HAP-1 (cell line): Measurements from ENCODE around the gene NEK6.

Experiments
- DNase-seq, 2 experiments: peaks; one replicate each; pipeline ENCODE4 v3.0.0-alpha.2; 2016 to 2020; ENCODE audit warnings: low spot score in 2 of 2
- H3K27me3 ChIP-seq: fragments of 250-450 bp; sonication (Bioruptor Pico); 2 replicates; pipeline ENCODE4 v1.5.1; 2020; ENCODE audit warnings: low read depth, mild to moderate bottlenecking, moderate library complexity
- H3K36me3 ChIP-seq: fragments of 250-450 bp; sonication (Bioruptor Pico); replicated peaks from 2 replicates; pipeline ENCODE4 v1.5.1; 2020; ENCODE audit warnings: mild to moderate bottlenecking
- H3K4me1 ChIP-seq: fragments of 250-450 bp; sonication (Bioruptor Pico); 2 replicates; pipeline ENCODE4 v1.5.1; 2020; ENCODE audit warnings: mild to moderate bottlenecking
- H3K4me3 ChIP-seq: fragments of 250-450 bp; sonication (Bioruptor Pico); 2 replicates; pipeline ENCODE4 v1.5.1; 2020; ENCODE audit warnings: mild to moderate bottlenecking, moderate library complexity
- H3K9me3 ChIP-seq: fragments of 250-450 bp; sonication (Bioruptor Pico); 2 replicates; pipeline ENCODE4 v1.5.1; 2020; ENCODE audit warnings: mild to moderate bottlenecking, moderate library complexity
- in situ Hi-C: fragments of 300-500 bp; cut with MboI; formaldehyde crosslinking; loops from 3 replicates; pipeline ENCODE4 v1.14.3; 2020; ENCODE audit warnings: low sequenced_read_pairs, inconsistent platforms, mixed read lengths

NEK6 gene

GRCh38 chr9:124218438-124218982 is 39.2 kb upstream of the NEK6 start:
- no peak for DNase-seq
- in situ Hi-C loops: no loop called here

GRCh38 chr9:124218987-124219461 is 38.7 kb upstream of the NEK6 start:
- in situ Hi-C loops: no loop called here
- no peaks in the 10 kb centered on the region for H3K27me3 ChIP-seq
- DNase-seq: no peak
- no peak overlapping the region for H3K4me3 ChIP-seq
- no peaks in the 10 kb centered on the region for H3K9me3 ChIP-seq
- no peaks in the 10 kb centered on the region for H3K4me1 ChIP-seq
- no peaks in the 10 kb centered on the region for H3K36me3 ChIP-seq

More at GRCh38 chr9:124218438-124218982, 39.2 kb upstream of the NEK6 start:
- Histone ChIP-seq H3K27me3 (no peaks in the 10 kb centered on the region), H3K36me3 (no peaks in the 10 kb centered on the region), H3K4me3 (no peak overlapping the region), H3K4me1 (no peaks in the 10 kb centered on the region), H3K9me3 (no peaks in the 10 kb centered on the region)

- Histone ChIP-seq H3K4me3 (no peak overlapping the region), H3K9me3 (no peaks in the 10 kb centered on the region), H3K36me3 (no peaks in the 10 kb centered on the region), H3K4me1 (no peaks in the 10 kb centered on the region), H3K27me3 (no peaks in the 10 kb centered on the region; the same call in 1 of the 2 replicates)
- no peak for DNase-seq
- in situ Hi-C loops: no loop called here
Observed at GRCh38 chr9:124220946-124221451, 36.8 kb upstream of the NEK6 start.

- Histone ChIP-seq H3K4me1 (no peaks in the 10 kb centered on the region), H3K36me3 (no peaks in the 10 kb centered on the region), H3K4me3 (no peak overlapping the region), H3K9me3 (no peaks in the 10 kb centered on the region), H3K27me3 (peaks cover 4% of the 10 kb centered on the region)
- DNase-seq: no peak
- in situ Hi-C loops: no loop called here
Observed at GRCh38 chr9:124221676-124222075, 36.1 kb upstream of the NEK6 start.

GRCh38 chr9:124222109-124222508 is 35.6 kb upstream of the NEK6 start:
- no peak for DNase-seq
- Histone ChIP-seq H3K4me1 (no peaks in the 10 kb centered on the region), H3K4me3 (no peak overlapping the region), H3K9me3 (no peaks in the 10 kb centered on the region), H3K27me3 (peaks cover 6% of the 10 kb centered on the region), H3K36me3 (no peaks in the 10 kb centered on the region)
- in situ Hi-C loops: no loop called here

GRCh38 chr9:124222918-124223720 is 34.6 kb upstream of the NEK6 start:
- Histone ChIP-seq H3K27me3 (peaks cover 6% of the 10 kb centered on the region), H3K4me1 (no peaks in the 10 kb centered on the region), H3K9me3 (no peaks in the 10 kb centered on the region), H3K4me3 (no peak overlapping the region), H3K36me3 (no peaks in the 10 kb centered on the region)
- in situ Hi-C loops: no loop called here
- no peak for DNase-seq

GRCh38 chr9:124225945-124226344 is 31.8 kb upstream of the NEK6 start:
- no peak for DNase-seq
- H3K27me3 ChIP-seq: peaks cover 6% of the 10 kb centered on the region
- no peaks in the 10 kb centered on the region for H3K36me3 ChIP-seq
- in situ Hi-C loops: no loop called here
- no peak overlapping the region for H3K4me3 ChIP-seq
- H3K4me1 ChIP-seq: no peaks in the 10 kb centered on the region
- H3K9me3 ChIP-seq: no peaks in the 10 kb centered on the region

- no peak overlapping the region for H3K4me3 ChIP-seq
- in situ Hi-C loops: no loop called here
- H3K27me3 ChIP-seq: peaks cover 6% of the 10 kb centered on the region
- H3K36me3 ChIP-seq: no peaks in the 10 kb centered on the region
- H3K4me1 ChIP-seq: no peaks in the 10 kb centered on the region
- DNase-seq: no peak
- H3K9me3 ChIP-seq: no peaks in the 10 kb centered on the region
Observed at GRCh38 chr9:124228516-124228915, 29.2 kb upstream of the NEK6 start.

- no peak for DNase-seq
- no peaks in the 10 kb centered on the region for H3K9me3 ChIP-seq
- H3K4me3 ChIP-seq: no peak overlapping the region
- H3K27me3 ChIP-seq: peaks cover 5% of the 10 kb centered on the region
- H3K4me1 ChIP-seq: no peaks in the 10 kb centered on the region
- H3K36me3 ChIP-seq: no peaks in the 10 kb centered on the region
- in situ Hi-C loops: no loop called here
Observed at GRCh38 chr9:124231095-124231737, 26.5 kb upstream of the NEK6 start.

GRCh38 chr9:124238546-124239140 is 19.1 kb upstream of the NEK6 start:
- Histone ChIP-seq H3K4me3 (no peak overlapping the region), H3K9me3 (no peaks in the 10 kb centered on the region), H3K36me3 (no peaks in the 10 kb centered on the region), H3K27me3 (0 out of 2 replicates have a peak, but pooled peaks cover 2% of the 10 kb centered on the region), H3K4me1 (no peaks in the 10 kb centered on the region)
- in situ Hi-C loops: no loop called here
- no peak for DNase-seq

GRCh38 chr9:124239249-124240073 is 18.3 kb upstream of the NEK6 start:
- Histone ChIP-seq H3K36me3 (no peaks in the 10 kb centered on the region), H3K9me3 (no peaks in the 10 kb centered on the region), H3K27me3 (0 out of 2 replicates have a peak, but pooled peaks cover 2% of the 10 kb centered on the region), H3K4me1 (no peaks in the 10 kb centered on the region), H3K4me3 (no peak overlapping the region)
- DNase-seq: no peak
- in situ Hi-C loops: no loop called here

GRCh38 chr9:124242331-124243194 is 15.2 kb upstream of the NEK6 start:
- DNase-seq: no peak
- in situ Hi-C loops: no loop called here
- H3K4me3 ChIP-seq: no peak overlapping the region

More at GRCh38 chr9:124242331-124243194, 15.2 kb upstream of the NEK6 start:
- H3K27me3 ChIP-seq: no peaks in the 10 kb centered on the region
- H3K4me1 ChIP-seq: no peaks in the 10 kb centered on the region
- H3K36me3 ChIP-seq: no peaks in the 10 kb centered on the region
- no peaks in the 10 kb centered on the region for H3K9me3 ChIP-seq
